Panc1 (cell line): ENCODE data around the gene MKLN1. TPM values are rescaled to one million over a fixed set of nuclear protein-coding genes. Genes with fewer than 3 reads are reported as not detected.

Source experiments
- ATAC-seq: fragments of 200-7000 bp; cut with Tn5 transposase; 2 replicates; pipeline ENCODE4 v1.9.1; 2020; ENCODE audit warnings: mild to moderate bottlenecking, moderate library complexity
- BruUV-seq: library from RNA; stranded (reverse); fragments of 400-500 nt; replicated peaks from 2 replicates; lab custom pipeline; 2021; lab: Mats Ljungman, UMichigan
- CTCF ChIA-PET: fragments of 300-600 bp; sonication (Branson Sonifier 250); formaldehyde crosslinking; loops from one replicate; lab custom pipeline; 2022; ENCODE audit warnings: antibody characterized with exemption; lab: Charles Lee
- POLR2A ChIA-PET: fragments of 300-600 bp; sonication (Branson Sonifier 250); formaldehyde crosslinking; loops from one replicate; lab custom pipeline; 2022; ENCODE audit warnings: antibody characterized with exemption; lab: Charles Lee
- DNase-seq: peaks from one replicate; pipeline ENCODE4 v3.0.0-alpha.2; 2010; ENCODE audit warnings: low read depth, low spot score
- H3K27ac ChIP-seq: 2 replicates; pipeline ENCODE4 v1.5.1; 2011; ENCODE audit warnings: mild to moderate bottlenecking, low read length, inconsistent platforms
- H3K27me3 ChIP-seq: fragments of 200-500 bp; sonication (Bioruptor generic); 2 replicates; pipeline ENCODE4 v1.6.0; 2014; ENCODE audit warnings: low read length, inconsistent platforms; ENCODE audit not compliant: control insufficient read depth, insufficient read depth
- H3K36me3 ChIP-seq: fragments of 200-500 bp; sonication (Bioruptor generic); 2 replicates; pipeline ENCODE4 v1.5.1; 2014; ENCODE audit warnings: inconsistent platforms, mild to moderate bottlenecking, low read length, moderate library complexity; ENCODE audit not compliant: control insufficient read depth, insufficient read depth
- H3K4me1 ChIP-seq: 2 replicates; pipeline ENCODE4 v1.5.1; 2011; ENCODE audit warnings: inconsistent platforms, mild to moderate bottlenecking, low read length, moderate library complexity; ENCODE audit not compliant: control insufficient read depth, insufficient read depth
- H3K4me3 ChIP-seq, 2 experiments: 2 replicates each; pipeline ENCODE4 v1.5.1; 2011 to 2012; ENCODE audit warnings: low read depth in 2 of 2, low read length in 2 of 2, mild to moderate bottlenecking in 2 of 2, inconsistent platforms in 1 of 2, moderate library complexity in 1 of 2
- H3K9me3 ChIP-seq: fragments of 200-500 bp; sonication (Bioruptor generic); 2 replicates; pipeline ENCODE4 v1.5.1; 2014; ENCODE audit warnings: low read depth, mild to moderate bottlenecking, inconsistent platforms, low read length, moderate library complexity; ENCODE audit not compliant: control insufficient read depth, insufficient read depth
- POLR2AphosphoS5 ChIP-seq: IDR thresholded peaks from 2 replicates; pipeline ENCODE4 v1.6.1; 2012; ENCODE audit warnings: mild to moderate bottlenecking, low read depth, low read length, moderate library complexity
- SIN3A ChIP-seq: IDR thresholded peaks from 2 replicates; pipeline ENCODE4 v1.6.1; 2012; ENCODE audit warnings: low read depth, mild to moderate bottlenecking, low read length, moderate library complexity, borderline replicate concordance; ENCODE audit not compliant: insufficient read depth
- TCF7L2 ChIP-seq: IDR thresholded peaks from 2 replicates; pipeline ENCODE4 v1.6.1; 2011; ENCODE audit warnings: mild to moderate bottlenecking, low read depth, low read length, inconsistent platforms
- in situ Hi-C: cut with HindIII; loops from 2 replicates; pipeline ENCODE4 v1.10.0; 2016; ENCODE audit warnings: low sequenced_read_pairs, low pct_unique_long_range_greater_than_20kb
- intact Hi-C: fragments of 100-400 bp; cut with micrococcal nuclease; formaldehyde crosslinking; loops from one replicate; pipeline ENCODE4 v1.10.0; 2022; ENCODE audit not compliant: unreplicated experiment
- total RNA-seq: library from RNA; stranded (reverse); gene quantifications from one replicate; pipeline ENCODE4 v1.2.1, GENCODE V29; 2021; ENCODE audit not compliant: unreplicated experiment
- TF ChIP-seq, protein P1 (sequence below), 2 experiments: IDR thresholded peaks; 2 replicates each; pipeline ENCODE4 v1.6.1; 2011 to 2012; ENCODE audit warnings: low read depth in 2 of 2, control low read depth in 1 of 2, low read length in 1 of 2, mild to moderate bottlenecking in 1 of 2, moderate library complexity in 1 of 2; ENCODE audit not compliant: insufficient read depth in 1 of 2
- TF ChIP-seq, protein P2 (sequence below): fragments of 450-650 bp; IDR thresholded peaks from 2 replicates; pipeline ENCODE4 v1.5.1; 2017; ENCODE audit warnings: mild to moderate bottlenecking

Gene MKLN1
- total RNA-seq, 1 experiment from 2014 or later = 46.4 TPM

DNA sequence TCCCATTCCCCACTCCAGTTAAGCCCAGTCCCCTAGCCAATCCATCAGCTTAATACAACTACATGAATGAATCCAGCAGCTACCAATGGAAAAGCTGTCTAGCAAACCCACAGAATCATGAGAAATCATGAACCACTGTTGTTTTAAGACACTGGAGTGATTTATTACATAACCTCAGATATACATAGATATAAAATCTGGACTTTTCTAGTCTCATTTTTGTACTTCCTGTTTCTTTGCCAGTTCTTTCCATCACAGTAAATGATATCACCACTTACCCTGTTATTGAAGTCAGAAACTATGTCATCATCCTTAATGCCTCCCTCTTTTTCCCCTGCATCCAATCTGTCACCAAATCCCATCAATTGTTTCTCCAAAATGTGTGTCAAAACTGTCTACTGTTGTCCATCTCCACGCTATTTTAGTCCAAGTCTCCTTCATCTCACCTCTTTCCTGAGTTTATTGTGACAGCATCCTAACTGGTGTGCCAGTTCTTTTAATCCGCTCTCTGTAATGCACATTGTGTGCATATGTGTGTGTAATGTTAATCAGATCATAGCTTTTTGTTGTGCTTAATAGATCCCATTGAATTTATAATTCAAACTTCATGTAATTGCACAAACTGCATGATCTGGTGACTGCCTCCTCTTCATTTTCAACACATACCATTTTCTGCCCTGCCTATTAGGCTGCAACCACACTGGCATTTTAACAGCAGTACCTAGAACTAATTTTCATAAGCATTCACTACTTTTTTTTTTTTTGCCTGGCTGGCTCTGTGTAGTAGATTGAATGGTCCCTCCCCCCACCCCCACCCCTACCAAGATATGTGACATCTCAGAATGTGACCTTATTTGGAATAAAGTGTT is 56.0 kb downstream of the MKLN1 start:
- Histone ChIP-seq H3K4me1 (peaks cover 5% of the 10 kb centered on the region; the same call in 1 of the 2 replicates), H3K4me3 (no peak overlapping the region), H3K27ac (no peak overlapping the region), H3K36me3 (no peaks in the 10 kb centered on the region), H3K27me3 (no peaks in the 10 kb centered on the region), H3K9me3 (no peaks in the 10 kb centered on the region)
- TF ChIP-seq, protein P1, sequence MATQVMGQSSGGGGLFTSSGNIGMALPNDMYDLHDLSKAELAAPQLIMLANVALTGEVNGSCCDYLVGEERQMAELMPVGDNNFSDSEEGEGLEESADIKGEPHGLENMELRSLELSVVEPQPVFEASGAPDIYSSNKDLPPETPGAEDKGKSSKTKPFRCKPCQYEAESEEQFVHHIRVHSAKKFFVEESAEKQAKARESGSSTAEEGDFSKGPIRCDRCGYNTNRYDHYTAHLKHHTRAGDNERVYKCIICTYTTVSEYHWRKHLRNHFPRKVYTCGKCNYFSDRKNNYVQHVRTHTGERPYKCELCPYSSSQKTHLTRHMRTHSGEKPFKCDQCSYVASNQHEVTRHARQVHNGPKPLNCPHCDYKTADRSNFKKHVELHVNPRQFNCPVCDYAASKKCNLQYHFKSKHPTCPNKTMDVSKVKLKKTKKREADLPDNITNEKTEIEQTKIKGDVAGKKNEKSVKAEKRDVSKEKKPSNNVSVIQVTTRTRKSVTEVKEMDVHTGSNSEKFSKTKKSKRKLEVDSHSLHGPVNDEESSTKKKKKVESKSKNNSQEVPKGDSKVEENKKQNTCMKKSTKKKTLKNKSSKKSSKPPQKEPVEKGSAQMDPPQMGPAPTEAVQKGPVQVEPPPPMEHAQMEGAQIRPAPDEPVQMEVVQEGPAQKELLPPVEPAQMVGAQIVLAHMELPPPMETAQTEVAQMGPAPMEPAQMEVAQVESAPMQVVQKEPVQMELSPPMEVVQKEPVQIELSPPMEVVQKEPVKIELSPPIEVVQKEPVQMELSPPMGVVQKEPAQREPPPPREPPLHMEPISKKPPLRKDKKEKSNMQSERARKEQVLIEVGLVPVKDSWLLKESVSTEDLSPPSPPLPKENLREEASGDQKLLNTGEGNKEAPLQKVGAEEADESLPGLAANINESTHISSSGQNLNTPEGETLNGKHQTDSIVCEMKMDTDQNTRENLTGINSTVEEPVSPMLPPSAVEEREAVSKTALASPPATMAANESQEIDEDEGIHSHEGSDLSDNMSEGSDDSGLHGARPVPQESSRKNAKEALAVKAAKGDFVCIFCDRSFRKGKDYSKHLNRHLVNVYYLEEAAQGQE (IDR thresholded peaks at IDR 0.05; ENCODE audit: insufficient read depth in 1 of 2, low read depth in 2 of 2, low read length in 1 of 2) = no peak
- TF ChIP-seq SIN3A = no peak
- TF ChIP-seq TCF7L2 = no peak
- TF ChIP-seq, protein P2, sequence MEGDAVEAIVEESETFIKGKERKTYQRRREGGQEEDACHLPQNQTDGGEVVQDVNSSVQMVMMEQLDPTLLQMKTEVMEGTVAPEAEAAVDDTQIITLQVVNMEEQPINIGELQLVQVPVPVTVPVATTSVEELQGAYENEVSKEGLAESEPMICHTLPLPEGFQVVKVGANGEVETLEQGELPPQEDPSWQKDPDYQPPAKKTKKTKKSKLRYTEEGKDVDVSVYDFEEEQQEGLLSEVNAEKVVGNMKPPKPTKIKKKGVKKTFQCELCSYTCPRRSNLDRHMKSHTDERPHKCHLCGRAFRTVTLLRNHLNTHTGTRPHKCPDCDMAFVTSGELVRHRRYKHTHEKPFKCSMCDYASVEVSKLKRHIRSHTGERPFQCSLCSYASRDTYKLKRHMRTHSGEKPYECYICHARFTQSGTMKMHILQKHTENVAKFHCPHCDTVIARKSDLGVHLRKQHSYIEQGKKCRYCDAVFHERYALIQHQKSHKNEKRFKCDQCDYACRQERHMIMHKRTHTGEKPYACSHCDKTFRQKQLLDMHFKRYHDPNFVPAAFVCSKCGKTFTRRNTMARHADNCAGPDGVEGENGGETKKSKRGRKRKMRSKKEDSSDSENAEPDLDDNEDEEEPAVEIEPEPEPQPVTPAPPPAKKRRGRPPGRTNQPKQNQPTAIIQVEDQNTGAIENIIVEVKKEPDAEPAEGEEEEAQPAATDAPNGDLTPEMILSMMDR = no peak
- no peak for TF ChIP-seq POLR2AphosphoS5
- intact Hi-C loops (no loop called here), in situ Hi-C loops (no loop called here)
- BruUV-seq = no TSS peak
- DNase-seq (no peak), ATAC-seq (no peak)
- ChIA-PET CTCF (no interaction called here), POLR2A (no interaction called here)

DNA sequence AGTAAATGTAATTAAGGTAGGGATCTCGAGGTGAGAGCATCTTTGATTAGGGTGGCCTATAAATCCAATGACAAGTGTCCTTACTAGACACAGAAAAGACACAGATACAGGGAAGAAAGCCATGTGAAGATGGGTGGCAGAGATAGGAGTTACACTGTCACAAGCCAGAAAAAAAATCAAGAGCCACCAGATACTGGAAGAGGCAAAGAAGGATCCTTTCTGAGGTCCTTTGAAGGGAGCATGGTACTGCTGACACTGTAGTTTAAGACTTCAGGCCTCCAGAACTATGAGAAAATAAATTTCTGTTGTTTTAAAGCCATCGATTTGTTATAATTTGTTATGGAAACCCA is 56.6 kb downstream of the MKLN1 start:
- in situ Hi-C loops = no loop called here
- Histone ChIP-seq H3K36me3 (0 out of 2 replicates have a peak, but pooled peaks cover 3% of the 10 kb centered on the region), H3K4me1 (peaks cover 10% of the 10 kb centered on the region; the same call in 1 of the 2 replicates), H3K27ac (no peak overlapping the region), H3K4me3 (no peak overlapping the region), H3K27me3 (no peaks in the 10 kb centered on the region), H3K9me3 (no peaks in the 10 kb centered on the region)
- CTCF ChIA-PET = no interaction called here
- intact Hi-C loops = no loop called here
- POLR2A ChIA-PET = no interaction called here
- no TSS peak for BruUV-seq
- DNase-seq (no peak), ATAC-seq (no peak)
- TF ChIP-seq TCF7L2 (no peak), SIN3A (no peak), POLR2AphosphoS5 (no peak)
- TF ChIP-seq, protein P1 (IDR thresholded peaks at IDR 0.05; ENCODE audit: insufficient read depth in 1 of 2, low read depth in 2 of 2, low read length in 1 of 2) = no peak
- TF ChIP-seq, protein P2 = no peak
